Activated CD8-positive, alpha-beta memory T cell treated with anti-CD3 and anti-CD28 coated beads, Interleukin-2, amount 50 U/mL, for 1 hour (primary cell): ENCODE measurements around the gene LDLRAD4.

Source experiments
- DNase-seq: peaks from one replicate; pipeline ENCODE4 v3.0.0-alpha.2; 2020; ENCODE audit errors: extremely low read depth

Gene LDLRAD4

DNA sequence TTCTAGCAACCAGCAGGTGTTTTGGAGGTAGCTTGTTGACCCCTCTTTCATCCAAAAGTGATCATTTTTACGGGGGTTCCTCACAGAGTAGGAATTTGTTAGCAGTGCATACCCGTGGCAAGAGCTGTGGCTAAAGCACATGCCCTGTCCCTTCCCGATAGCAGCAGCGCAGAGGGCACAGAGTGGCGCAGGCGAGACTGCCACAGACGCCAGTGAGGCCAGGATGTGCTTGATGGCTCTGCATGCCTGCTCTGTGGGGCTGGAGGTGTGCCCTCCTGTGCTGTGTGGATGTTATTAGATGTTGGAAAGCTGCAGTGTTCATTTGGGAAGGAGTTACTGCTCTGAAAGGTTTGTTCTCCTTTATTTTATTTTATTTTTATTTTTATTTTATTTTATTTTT, 354.2 kb downstream of the LDLRAD4 start:
- no peak for DNase-seq

DNA sequence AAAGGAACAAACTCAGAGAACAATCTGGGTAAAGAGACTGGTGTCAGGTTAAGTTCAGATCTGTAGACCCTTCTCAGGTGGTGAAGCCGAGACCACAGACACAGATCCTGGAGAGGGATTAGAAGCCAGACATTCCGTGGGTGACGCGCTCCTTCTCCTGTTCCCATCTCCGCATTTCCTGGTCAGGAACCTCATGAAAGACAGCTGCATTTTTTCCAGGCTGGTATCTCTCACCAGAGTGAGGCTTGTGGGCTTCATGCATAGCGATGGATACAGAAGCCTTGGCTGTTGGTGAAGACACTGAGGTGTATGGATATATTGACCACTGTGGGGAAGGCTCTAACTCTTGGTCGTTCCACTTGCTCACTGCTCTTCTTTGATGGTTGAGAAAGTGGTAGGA, 355.2 kb downstream of the LDLRAD4 start:
- no peak for DNase-seq

DNA sequence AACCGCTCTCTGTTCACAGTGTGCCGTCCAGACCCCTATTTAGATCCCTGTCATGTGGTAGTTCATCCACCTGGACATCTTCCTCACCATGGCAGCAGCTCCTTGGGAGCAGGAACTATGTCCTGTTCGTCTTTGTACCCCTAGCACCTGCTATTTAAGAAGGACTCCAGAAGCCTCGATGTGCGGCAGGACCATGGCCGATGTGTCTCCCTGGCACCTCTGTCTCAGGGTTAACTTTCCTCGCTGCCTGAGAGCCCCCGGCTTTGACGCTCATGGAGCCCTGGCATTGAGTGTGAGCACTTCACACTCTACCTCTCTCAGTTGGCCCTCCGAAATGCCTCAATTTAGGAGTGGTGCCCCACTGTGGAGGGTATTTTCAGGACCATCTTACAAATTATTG, 355.8 kb downstream of the LDLRAD4 start:
- DNase-seq = no peak

DNA sequence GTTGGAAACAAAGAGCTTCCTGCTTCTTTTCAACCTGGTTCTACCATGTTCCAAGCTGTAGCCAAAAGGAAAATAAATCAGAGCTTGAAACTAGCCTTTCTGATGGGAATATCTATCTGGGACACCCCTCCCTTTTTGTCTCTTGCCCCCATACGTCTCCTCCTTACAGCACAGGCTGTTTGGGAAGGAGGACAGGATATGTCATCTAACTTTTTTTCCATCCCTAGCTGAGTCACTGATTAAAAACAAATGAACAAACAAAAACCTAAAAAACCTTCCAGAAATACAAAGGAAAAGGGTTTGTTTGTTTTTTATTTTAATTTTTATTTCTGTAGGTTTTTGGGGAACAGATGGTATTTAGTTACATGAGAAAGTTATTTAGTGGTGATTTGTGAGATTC, 356.2 kb downstream of the LDLRAD4 start:
- no peak for DNase-seq

DNA sequence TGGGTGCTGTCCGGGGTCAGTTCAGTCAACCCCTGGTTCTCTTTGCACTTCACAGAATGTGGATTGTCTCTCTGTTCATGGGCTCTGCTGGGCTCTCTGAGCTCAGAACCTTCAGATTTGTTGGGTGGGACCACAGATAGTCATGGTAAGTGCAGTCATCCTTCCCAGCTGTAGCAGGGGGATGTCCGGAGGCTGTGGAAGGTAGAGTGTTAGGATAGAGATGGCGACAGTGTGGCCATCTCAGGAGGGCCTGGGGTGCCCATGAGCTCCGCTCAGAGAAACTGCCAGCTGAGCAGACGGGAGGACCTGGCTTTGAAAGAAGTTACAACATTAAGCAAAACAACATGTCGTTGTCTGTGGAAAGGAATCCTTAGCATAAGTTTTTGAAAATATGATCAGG, 358.0 kb downstream of the LDLRAD4 start:
- DNase-seq = no peak

DNA sequence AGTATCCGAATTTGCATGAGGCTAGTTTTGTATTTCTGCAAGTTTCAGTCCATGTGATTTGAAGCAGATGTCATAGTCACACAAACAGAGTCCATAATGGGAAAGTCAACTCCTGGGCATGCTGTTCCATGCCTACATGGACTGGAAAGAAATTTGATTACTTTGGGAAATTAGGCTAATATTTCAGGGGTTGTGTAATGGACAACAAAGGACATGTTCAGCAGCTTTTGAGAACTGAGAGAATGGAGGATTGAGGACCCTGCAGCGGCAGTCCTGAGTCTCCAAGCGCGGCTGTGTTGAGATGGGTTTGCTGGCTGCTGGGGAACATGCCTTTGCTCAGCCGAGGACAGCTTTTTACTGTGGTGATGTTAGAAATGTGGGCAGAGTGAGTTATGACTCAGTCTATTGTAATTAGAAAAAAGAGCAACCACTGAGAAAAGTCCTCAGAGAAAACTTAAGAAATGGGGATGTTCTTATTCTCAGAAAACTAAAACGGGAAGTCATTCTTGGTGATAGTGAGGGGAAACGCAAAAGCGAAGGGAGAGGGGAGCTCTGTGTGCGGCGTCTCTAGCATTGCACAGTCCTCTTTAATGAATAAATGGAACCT, 358.6 kb downstream of the LDLRAD4 start:
- DNase-seq = no peak

DNA sequence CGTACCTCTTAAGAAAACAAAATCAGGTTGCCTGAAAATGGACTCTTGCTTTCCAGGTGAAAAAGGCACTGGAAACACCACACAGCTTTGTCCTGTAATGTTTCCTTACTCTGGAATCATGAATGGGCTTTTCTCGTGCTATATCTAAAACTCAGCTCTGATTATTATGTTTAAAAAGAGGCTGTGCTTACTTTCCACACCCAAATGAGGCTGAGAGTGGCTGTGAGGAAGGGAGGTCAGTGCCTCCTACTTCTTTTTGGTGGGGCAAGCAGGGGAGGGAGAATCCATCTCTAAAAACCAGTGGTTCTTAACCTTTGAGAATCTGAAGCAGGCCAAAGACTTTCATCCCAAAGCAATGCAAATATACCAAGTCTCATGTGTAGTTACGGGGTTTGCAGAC, 359.2 kb downstream of the LDLRAD4 start:
- DNase-seq = no peak

DNA sequence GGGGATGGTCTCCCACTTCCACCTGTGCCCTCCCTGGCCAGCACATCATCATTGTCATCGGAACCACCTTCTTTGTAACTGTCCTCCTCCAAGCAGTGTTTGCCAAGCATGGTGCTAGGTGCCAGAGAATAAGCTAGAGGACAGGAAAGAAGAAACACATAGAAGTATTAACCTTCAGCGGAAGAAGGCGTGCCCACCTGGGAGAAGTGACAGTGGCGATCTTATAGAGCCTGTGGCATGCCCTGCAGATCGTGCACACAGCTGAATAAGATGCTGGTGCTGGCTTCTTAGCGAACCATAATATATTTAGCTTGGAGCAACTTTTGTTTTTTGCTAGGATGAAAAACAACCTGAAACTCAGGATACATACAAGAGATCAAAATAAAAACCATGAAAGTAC, 359.8 kb downstream of the LDLRAD4 start:
- DNase-seq = no peak

DNA sequence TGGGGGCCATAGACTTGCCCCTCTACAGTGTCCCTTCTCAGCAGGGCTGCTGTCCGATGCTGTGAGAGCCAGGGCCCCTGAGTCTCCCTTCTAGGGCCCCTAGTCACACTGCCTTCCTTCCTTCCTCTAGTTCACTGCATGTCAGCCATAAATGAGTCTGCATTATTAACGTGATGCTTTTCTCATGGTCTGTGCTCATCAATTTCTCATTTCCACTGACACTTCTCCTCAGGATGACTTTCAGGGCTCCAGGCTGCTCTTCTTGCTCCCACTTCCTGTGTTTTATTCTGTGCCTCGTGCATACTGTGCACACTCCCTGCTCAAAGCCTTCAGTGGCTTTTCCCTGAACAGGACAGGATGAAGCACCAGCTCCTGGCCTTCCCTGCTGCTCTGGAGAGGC, 361.3 kb downstream of the LDLRAD4 start:
- DNase-seq = no peak

DNA sequence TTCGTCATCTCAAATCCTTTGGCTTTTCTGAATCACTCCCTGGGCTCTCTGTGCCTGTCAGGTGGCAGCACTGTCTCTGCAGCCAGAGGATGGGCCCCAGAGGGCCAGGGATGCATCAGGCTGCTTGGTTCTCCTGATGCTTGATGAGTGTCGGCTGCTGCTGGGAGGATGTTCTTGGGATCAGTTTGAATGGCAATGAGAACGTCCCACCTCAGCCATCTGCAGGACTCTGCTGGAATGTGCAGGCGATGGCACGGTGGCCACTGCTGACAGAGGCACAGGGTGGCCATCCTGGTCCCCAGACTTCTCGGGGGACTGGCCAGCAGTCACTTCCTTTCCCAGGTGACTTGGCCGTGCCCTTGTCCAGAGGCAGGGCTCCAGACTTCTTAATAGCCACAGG, 361.8 kb downstream of the LDLRAD4 start:
- DNase-seq = no peak

DNA sequence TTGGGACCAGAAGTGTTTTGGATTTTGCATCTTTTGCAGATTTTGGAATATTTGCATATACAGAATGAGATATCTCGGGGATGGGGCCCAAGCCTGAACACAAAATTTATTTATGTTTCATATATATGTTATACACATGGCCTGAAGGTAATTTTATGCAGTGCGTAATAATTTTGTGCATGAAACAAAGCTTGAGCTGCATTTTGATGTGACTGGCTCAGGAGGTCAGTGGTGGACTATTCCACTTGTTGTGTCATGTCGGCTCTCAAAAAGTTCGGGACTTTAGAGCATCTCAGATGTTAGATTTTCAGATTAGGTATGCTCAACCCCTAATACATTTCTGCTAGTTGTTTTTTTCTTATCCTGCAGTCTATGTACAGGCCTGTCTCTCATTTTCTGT, 362.4 kb downstream of the LDLRAD4 start:
- DNase-seq = no peak

DNA sequence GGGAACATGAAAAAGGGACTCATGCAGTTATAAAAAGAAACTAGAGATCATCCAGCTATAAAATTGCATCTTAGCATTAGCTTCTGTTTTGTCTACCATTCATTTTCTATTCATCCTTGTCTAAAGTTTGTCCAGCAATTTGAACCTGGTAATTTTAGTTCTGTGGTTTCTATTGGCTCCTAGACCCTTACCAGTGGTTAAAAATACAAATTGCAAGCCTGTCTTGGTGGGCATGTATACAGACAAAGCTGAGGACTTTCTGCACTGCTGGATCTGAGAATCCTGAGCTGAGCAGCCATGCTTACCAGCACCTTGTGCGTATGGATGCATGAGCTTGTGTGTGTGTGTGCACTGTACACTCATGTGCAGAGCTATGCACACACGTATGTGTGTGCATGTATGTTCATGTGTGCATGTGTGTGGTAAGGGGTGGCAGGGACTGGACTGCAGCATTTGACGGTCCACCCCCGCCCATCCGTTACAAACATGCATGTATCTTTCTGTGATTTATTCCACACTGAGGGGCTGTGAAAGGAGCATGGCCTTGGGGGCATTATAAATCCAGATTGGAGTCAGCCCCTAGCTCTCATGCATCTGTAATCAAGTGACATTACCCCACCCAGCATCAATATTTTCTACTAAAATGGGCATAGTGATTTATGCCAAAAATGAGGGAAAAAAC, 363.1 kb downstream of the LDLRAD4 start:
- no peak for DNase-seq

DNA sequence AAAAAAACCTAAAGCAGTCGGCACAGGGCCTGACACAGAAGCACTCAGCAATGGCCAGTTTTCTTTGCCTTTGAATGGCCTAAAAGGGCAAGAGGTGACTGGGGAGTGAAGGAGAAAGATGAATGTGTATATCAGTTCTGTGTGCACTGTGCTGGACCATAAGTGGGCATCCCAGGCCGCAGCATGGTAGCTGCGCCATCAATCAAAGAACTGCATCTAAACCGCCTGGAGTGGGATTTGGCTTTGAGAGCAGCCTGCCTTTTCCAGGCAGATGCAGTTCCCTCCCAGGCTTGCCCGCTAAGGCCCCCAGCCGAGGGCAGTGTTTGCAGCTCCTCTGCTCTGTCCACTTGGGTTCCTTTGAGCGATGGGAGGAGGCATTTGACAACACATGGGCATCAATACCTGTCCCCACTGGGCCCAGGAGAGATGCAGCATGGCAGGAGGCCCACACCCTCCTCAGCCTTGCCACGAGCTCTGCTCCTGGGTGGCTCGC, 363.7 kb downstream of the LDLRAD4 start:
- no peak for DNase-seq

DNA sequence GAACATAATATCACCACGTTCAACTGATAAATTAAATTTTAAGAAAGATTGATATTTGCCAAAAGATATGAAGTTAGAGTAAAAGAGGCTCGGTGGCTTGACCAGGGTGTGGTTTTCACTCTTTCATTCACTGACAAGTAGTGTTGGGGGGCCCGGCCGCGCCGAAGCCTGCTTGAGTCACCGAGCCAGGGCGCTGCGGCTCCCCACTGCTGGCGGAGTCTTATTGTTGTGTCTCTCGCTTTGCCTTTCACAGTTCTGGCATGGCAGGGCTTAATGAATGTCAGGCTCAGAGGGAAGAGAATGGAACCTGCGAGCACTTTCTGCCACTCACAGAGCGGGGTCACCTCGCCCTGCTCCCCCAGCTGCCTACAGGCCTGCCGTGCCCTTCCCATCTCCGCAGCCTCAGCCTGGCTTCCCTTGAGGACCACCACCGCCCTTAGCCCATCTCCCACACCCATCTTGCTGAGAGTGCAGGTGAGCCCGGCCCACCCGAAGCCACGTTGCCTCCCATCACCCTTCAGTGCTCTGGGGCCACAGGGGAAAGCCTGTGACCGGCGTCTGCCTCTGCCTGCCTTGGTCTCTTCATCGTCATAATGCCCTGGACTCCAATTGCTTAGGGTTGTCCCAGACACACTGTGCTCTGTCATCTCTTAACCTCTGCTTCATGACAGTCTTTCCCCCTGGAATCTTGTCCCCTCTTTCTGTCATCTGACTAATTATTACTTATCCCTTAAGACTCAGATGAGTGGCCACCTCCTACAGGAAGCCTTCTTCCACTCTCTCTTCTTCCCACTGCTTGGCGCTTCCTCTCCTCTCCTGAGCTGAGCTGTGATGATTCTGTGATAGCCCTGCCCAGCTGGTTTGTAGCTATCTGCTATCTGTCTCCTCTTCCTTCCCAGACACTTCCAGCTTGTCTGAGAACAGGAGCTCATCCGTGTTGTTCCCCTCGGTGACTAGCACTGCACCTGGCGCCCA, 365.3 kb downstream of the LDLRAD4 start:
- no peak for DNase-seq

DNA sequence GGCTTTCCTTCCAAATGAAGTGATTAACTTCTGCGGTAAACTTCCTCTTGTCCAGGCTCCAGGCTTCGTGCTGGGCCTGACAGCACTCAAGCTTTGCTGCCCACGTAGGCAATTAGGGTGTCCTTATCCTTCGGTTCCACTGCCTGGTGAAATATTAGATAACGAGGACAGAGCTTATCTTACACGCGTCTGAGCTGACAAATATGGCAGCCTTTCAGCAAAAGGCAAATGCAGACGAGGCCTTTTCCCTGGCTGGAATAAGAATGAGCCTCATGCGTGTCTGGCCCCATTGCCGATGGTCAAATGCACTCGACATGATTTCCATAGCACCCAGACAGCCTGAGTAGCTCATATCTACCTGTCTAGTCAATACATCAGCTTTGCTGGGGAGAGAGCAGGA, 366.3 kb downstream of the LDLRAD4 start:
- no peak for DNase-seq

DNA sequence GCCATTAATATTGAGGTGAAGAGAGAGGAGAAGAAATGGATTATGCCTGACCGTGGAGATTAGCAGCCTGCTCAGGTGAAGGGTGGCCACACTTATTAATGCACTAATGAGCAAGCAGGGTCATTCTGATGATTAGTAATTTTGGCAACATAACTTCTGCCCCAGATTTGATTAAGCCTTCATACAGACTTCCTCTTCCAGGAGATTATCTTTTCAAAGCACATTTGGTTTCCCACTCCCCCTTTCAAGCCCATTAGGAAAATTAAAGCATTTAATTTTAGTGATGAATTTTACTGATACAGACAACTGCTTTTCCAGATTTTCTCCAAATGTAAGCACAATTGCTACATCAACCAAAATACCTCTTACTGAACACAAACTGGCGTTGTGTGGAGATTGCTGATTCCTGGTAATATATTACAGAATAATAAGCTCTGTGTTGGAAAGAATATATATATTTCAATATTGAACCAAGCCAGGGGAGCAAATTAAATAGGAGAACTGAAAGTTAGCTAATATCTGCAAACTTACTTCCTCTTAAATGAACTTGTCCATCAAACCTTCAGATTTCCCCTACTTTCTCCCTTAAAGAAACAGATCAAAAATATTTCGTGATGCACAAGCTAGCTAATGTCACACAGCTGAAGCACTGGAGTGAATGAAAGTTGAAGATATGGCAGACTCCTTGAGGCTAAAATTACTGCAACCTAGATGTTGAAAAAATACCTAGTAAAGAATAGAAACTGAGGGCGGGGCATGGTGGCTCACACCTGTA, 367.0 kb downstream of the LDLRAD4 start:
- no peak for DNase-seq

DNA sequence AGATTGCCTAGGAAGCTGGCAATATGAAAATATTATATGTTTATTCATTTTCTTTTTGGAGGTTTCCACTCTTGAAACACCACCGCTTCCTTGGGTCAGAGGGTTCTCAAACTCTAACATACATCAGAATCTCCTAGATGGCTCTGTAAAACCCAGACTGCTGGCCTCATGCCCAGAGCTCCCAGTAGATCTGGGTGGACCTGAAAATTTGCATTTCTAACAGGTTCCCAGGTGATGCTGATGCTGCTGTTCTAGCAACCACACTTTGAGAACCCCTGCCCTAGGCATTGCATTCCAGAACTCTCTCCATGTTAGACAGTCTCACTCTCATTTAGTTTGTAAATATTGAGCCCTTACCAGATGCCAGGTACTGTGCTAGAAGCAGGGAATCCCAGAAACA, 368.4 kb downstream of the LDLRAD4 start:
- DNase-seq = no peak

DNA sequence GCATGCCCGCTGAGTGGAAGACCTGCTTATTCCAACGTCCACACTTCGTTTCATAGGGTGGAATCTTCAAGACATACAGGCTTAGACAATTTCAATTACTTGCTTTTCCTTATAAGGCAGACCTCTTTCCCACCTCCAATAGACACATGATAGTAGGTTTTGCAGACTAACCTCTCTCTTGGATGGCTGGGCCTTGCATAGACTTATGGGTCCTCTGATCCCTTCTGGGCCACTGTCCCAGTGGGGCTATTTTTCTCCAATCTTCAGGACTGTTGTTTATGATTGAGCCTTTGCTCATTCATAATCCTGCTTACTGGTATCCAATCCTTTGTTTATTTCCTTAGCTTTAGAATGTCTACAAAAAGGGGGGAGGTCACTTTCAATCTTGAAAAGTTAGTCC, 368.9 kb downstream of the LDLRAD4 start:
- DNase-seq = no peak

DNA sequence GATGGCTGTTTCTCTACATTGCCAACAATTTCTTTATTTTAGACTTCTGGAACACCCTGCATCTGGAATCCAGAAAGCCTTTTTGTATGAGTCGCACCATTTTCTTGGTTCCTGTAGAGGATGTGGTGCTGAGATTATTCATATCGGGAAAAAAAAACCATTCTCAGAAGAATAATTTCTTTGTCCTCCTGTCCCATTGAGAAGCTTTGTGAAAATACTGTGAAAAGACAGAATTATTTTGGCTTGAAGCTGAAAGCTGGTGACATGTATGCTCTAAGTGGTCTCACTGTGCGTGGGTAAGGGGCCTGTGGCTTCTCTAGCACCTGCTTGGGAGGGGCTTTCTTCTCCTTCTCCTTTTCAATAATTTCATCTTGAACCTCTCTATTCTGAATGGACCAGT, 369.4 kb downstream of the LDLRAD4 start:
- DNase-seq = no peak

DNA sequence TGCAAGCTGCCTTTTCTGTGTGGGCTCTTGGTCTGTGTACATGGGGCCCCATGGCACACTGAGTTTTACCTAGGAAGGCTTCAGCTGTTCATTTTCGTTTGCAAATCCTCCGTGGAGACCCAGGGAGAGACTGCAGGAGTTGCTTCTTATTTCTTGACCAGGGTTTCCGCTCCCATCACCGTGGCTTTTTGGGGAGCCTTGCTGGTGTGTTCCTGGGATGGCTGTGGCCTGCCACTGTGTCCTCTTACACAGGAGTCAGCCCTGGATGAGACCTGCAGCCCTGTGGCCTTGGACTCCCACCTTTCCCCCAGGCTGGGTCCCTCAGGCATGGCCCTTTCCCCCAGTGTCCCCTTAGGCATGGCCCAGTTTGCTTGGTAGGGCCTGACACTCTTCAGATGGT, 370.8 kb downstream of the LDLRAD4 start:
- DNase-seq = no peak

DNA sequence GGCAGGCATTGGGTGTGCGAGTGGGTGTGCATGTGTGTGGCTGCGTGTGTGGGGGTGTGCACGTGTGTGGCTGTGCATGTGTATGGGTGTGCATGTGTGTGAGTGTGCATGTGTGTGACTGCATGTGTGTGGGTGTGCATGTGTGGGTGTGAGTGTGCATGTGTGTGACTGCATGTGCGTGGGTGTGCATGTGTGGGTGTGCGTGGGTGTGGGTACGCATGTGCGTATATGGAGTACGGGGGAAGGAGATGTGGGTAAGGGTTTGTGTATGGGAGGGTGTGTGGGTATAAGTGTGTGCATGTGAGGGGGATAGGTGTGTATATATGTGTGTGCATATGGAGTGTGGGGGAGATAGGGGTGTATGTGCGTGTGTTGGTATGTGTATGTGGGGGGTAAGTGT, 371.4 kb downstream of the LDLRAD4 start:
- DNase-seq = no peak

DNA sequence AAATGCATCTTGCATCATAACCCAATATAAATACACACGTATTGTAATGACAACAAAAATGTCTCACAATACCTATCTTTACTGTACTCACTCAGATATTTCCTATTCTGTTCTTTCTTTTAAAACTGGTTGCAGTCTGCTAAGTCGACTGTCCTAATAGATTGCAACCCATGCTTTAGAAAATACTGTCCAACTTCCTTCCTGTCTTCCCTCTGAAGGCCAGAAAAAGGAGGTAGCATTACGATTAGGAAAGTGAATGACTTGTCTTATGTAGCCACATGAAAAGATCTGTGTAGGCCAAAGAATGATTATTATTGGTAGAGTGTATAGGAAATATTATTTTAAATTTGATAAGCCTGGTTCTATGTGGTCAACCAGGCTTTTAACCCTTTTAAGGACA, 373.7 kb downstream of the LDLRAD4 start:
- DNase-seq = no peak
